ENCODE data around the gene SLC12A6.

DNA sequence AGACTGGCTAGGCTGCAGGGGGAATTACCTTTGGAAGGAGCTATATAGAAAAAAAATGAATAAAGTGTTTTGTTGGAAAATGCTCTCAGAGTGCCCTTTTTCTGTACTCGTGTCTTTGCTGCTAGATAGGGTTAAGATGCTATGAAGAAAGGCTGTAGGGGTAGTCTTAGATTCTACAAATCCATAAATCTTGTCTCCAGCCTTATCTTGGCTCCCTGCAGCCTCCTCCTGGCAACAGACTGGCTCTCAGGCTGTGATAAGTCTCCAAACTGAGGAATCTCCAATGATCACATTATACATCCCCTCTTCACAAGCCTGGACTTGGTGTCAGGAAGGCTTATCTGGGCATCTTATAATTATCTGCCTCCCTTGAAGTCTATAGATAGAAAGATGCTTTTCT lies 20.1 kb upstream of the SLC12A6 start:
- TF ChIP-seq POLR2A (IDR thresholded peaks at IDR 0.05; ENCODE audit: low read length): no peak
- TF ChIP-seq GATA1 (IDR thresholded peaks at IDR 0.05; ENCODE audit: low read depth, low read length): no peak
